GM12878 (cell line): ENCODE measurements around the gene CAPN15. TPM values are rescaled to one million over a fixed set of nuclear protein-coding genes. Genes with fewer than 3 reads are reported as not detected.
A peak's percentile ranks its signal among the peaks of the same experiment; 100 is the strongest.

ENCODE experiments used
- ATAC-seq: fragments of 200-7000 bp; cut with Tn5 transposase; 3 replicates; pipeline ENCODE4 v1.9.1; 2020; ENCODE audit warnings: mild to moderate bottlenecking, moderate library complexity
- BruUV-seq: library from RNA; stranded (reverse); fragments of 400-500 nt; replicated peaks from 2 replicates; lab custom pipeline; 2021; lab: Mats Ljungman, UMichigan
- CTCF ChIA-PET: fragments of 300-600 bp; sonication (Branson Sonifier 250); formaldehyde crosslinking; extraction: SDS; loops from one replicate; lab custom pipeline; 2021; ENCODE audit warnings: inconsistent platforms; lab: Yijun Ruan, JAX
- POLR2A ChIA-PET: fragments of 350-600 bp; formaldehyde crosslinking; extraction: SDS; loops from one replicate; lab custom pipeline; 2021; ENCODE audit warnings: inconsistent platforms; lab: Charles Lee
- RAD21 ChIA-PET: fragments of 300-600 bp; sonication (Branson Sonifier 250); formaldehyde crosslinking; loops from one replicate; lab custom pipeline; 2023; ENCODE audit warnings: antibody characterized with exemption; ENCODE audit not compliant: unreplicated experiment; lab: Charles Lee
- SMC1A ChIA-PET: fragments of 300-600 bp; sonication (Branson Sonifier 250); formaldehyde crosslinking; loops from one replicate; lab custom pipeline; 2023; ENCODE audit not compliant: unreplicated experiment, uncharacterized antibody; lab: Charles Lee
- DNase-seq: peaks from one replicate; pipeline ENCODE4 v3.0.0-alpha.2; 2011; ENCODE audit warnings: low read depth, low spot score
- FAIRE-seq: peaks from 3 replicates; lab custom pipeline; 2011; peaks lifted over from hg19 to GRCh38; lab: Jason Lieb, UNC
- H2AFZ ChIP-seq: 2 replicates; pipeline ENCODE4 v1.6.0; 2011; ENCODE audit warnings: low read depth, low read length, control low read depth; ENCODE audit not compliant: control insufficient read depth
- H3K27ac ChIP-seq: 2 replicates; pipeline ENCODE4 v1.5.1; 2011; ENCODE audit warnings: control low read depth; ENCODE audit not compliant: control insufficient read depth, insufficient read depth
- H3K27me3 ChIP-seq, 2 experiments: replicated peaks in 1 of 2; 2 replicates each; pipeline versions ENCODE4 v1.6.0 to v1.6.1; 2011; ENCODE audit warnings: low read length in 1 of 2; ENCODE audit not compliant: control insufficient read depth in 2 of 2, insufficient read depth in 2 of 2
- H3K36me3 ChIP-seq, 2 experiments: 2 replicates each; pipeline ENCODE4 v1.5.1; 2011; ENCODE audit warnings: low read length in 1 of 2; ENCODE audit not compliant: control insufficient read depth in 2 of 2, insufficient read depth in 2 of 2
- H3K4me1 ChIP-seq: 2 replicates; pipeline ENCODE4 v1.6.1; 2011; ENCODE audit warnings: mild to moderate bottlenecking, low read length, moderate library complexity, mixed read lengths; ENCODE audit not compliant: control insufficient read depth, insufficient read depth
- H3K4me2 ChIP-seq: 2 replicates; pipeline ENCODE4 v1.6.0; 2011; ENCODE audit warnings: control low read depth; ENCODE audit not compliant: control insufficient read depth, insufficient read depth
- H3K4me3 ChIP-seq: fragments of 200-600 bp; sonication (generic); 2 replicates; pipeline ENCODE4 v1.5.1; 2016
- H3K79me2 ChIP-seq: 2 replicates; pipeline ENCODE4 v1.6.0; 2011; ENCODE audit warnings: low read length; ENCODE audit not compliant: control insufficient read depth, insufficient read depth
- H3K9ac ChIP-seq: 2 replicates; pipeline ENCODE4 v1.8.0; 2011; ENCODE audit warnings: low read length, control low read depth, mixed read lengths; ENCODE audit not compliant: control insufficient read depth, insufficient read depth
- H3K9me3 ChIP-seq: replicated peaks from 3 replicates; pipeline ENCODE4 v1.5.1; 2011; ENCODE audit warnings: mild to moderate bottlenecking, low read length; ENCODE audit not compliant: control insufficient read depth, insufficient read depth
- H4K20me1 ChIP-seq: 2 replicates; pipeline ENCODE4 v1.6.0; 2011; ENCODE audit not compliant: control insufficient read depth, insufficient read depth
- ATF3 ChIP-seq: IDR thresholded peaks from 2 replicates; pipeline ENCODE4 v1.6.1; 2011; ENCODE audit warnings: low read depth, mild to moderate bottlenecking, low read length, moderate library complexity, borderline replicate concordance; ENCODE audit errors: extremely low read depth
- BCLAF1 ChIP-seq: fragments of 450-650 bp; IDR thresholded peaks from 2 replicates; pipeline ENCODE4 v1.6.1; 2017; ENCODE audit warnings: antibody characterized with exemption, mild to moderate bottlenecking, moderate library complexity
- CHD4 ChIP-seq: fragments of 200-600 bp; sonication (generic); IDR thresholded peaks from 2 replicates; pipeline ENCODE4 v1.6.1; 2016; ENCODE audit warnings: mild to moderate bottlenecking
- PAX8 ChIP-seq: fragments of 450-650 bp; IDR thresholded peaks from 2 replicates; pipeline ENCODE4 v1.6.1; 2017; ENCODE audit warnings: mild to moderate bottlenecking, moderate library complexity
- PKNOX1 ChIP-seq: fragments of 450-650 bp; IDR thresholded peaks from 2 replicates; pipeline ENCODE4 v1.6.1; 2016; ENCODE audit warnings: mild to moderate bottlenecking
- RB1 ChIP-seq: fragments of 450-650 bp; formaldehyde crosslinking; IDR thresholded peaks from 2 replicates; pipeline ENCODE4 v1.6.1; 2017; ENCODE audit warnings: mild to moderate bottlenecking, borderline replicate concordance
- RFX5 ChIP-seq: IDR thresholded peaks from 2 replicates; pipeline ENCODE4 v1.6.1; 2011; ENCODE audit warnings: low read depth, low read length, improper control_type of control experiment
- ZNF622 ChIP-seq: fragments of 450-650 bp; IDR thresholded peaks from 2 replicates; pipeline ENCODE4 v1.6.1; 2017; ENCODE audit warnings: mild to moderate bottlenecking, inconsistent platforms
- WGBS: methylation state at CpG from one replicate; pipeline ENCODE4 v1.1.6; 2016; ENCODE audit warnings: low lambda C conversion rate; ENCODE audit not compliant: insufficient replicate concordance, insufficient coverage; ENCODE audit errors: missing lambda C conversion rate; 5-methylcytosine and 5-hydroxymethylcytosine counted together
- in situ Hi-C: fragments of 300-500 bp; cut with MboI; formaldehyde crosslinking; loops from 9 replicates; pipeline ENCODE4 v1.14.3; 2018; ENCODE audit warnings: mixed read lengths
- intact Hi-C: fragments of 100-400 bp; cut with micrococcal nuclease; formaldehyde crosslinking; loops from one replicate; pipeline ENCODE4 v1.14.2; 2022; ENCODE audit not compliant: unreplicated experiment
- polyA plus RNA-seq, 11 experiments: library from polyadenylated mRNA; depleted of rRNA in 4 of 11; unstranded in 6 of 11; stranded (reverse) in 5 of 11; fragments of >200 nt; fragmentation: Nextera tagmentation in 4 of 11; fragmentation: Illumina TruSeq in 1 of 11; extraction: Ambion mirVana in 4 of 11; extraction: Trizol in 1 of 11; gene quantifications; 1 replicate in 1 of 11; 2 replicates in 10 of 11; pipeline versions ENCODE4 v1.2.1 to v1.2.3, GENCODE V29; 2011 to 2016; ENCODE audit warnings: inconsistent platforms in 2 of 11, missing spikeins in 2 of 11, low read depth in 1 of 11
- total RNA-seq, 4 experiments: library from RNA; depleted of rRNA in 3 of 4; stranded (reverse); fragments of >200 nt in 3 of 4; fragmentation: Illumina TruSeq in 1 of 4; extraction: Trizol in 1 of 4; gene quantifications; 2 replicates each; pipeline versions ENCODE4 v1.2.1 to v1.2.3, GENCODE V29; 2013 to 2021

CAPN15 gene
- total and polyA plus RNA-seq, 10 of the 15 experiments (the other 5 are each of a cell fraction or from before 2014, with no cell fraction given) = 0.40 to 78.5 (median 8.3) TPM

GRCh38 chr16:558298-559020 is 30.9 kb downstream of the CAPN15 start:
- Histone ChIP-seq H3K27ac (no peak overlapping the region), H3K9ac (no peak overlapping the region), H3K4me1 (no peaks in the 10 kb centered on the region), H4K20me1 (no peaks in the 10 kb centered on the region), H3K4me2 (no peak overlapping the region), H3K9me3 (no peaks in the 10 kb centered on the region), H2AFZ (no peak overlapping the region), H3K4me3 (no peak overlapping the region), H3K79me2 (no peaks in the 10 kb centered on the region), H3K27me3 (peaks cover 4 to 9% of the 10 kb centered on the region in 2 experiments; a peak in 3 of 4 replicates), H3K36me3 (no peaks in the 10 kb centered on the region; a peak in 1 of 4 replicates)
- 14% methylated on average over 22 of the region's 22 CpGs for WGBS
- POLR2A ChIA-PET = interaction anchor here (0.6 kb wide), 1 partner anchor 442 kb away, joined by 3 read pairs; no protein-coding TSS in a partner anchor
- SMC1A ChIA-PET = no interaction called here
- no TSS peak for BruUV-seq
- RAD21 ChIA-PET = no interaction called here
- CTCF ChIA-PET = no interaction called here
- no peak for DNase-seq
- intact Hi-C loops = no loop called here
- in situ Hi-C loops = no loop called here
- no peak for TF ChIP-seq RB1
- TF ChIP-seq ATF3 = no peak
- no peak for TF ChIP-seq CHD4
- FAIRE-seq = no peak
- ATAC-seq = peak; percentile 9; the same call in 1 of the 3 replicates

GRCh38 chr16:559021-559380 is 31.5 kb downstream of the CAPN15 start:
- Histone ChIP-seq H2AFZ (no peak overlapping the region), H3K4me2 (no peak overlapping the region), H3K36me3 (no peaks in the 10 kb centered on the region), H3K4me3 (no peak overlapping the region), H3K9ac (no peak overlapping the region), H3K79me2 (no peaks in the 10 kb centered on the region), H3K27ac (no peak overlapping the region), H3K9me3 (no peaks in the 10 kb centered on the region), H4K20me1 (no peaks in the 10 kb centered on the region), H3K27me3 (peaks cover 4 to 9% of the 10 kb centered on the region in 2 experiments; a peak in 3 of 4 replicates), H3K4me1 (no peaks in the 10 kb centered on the region)
- ChIA-PET POLR2A (interaction anchor here (0.6 kb wide), 1 partner anchor 442 kb away, joined by 3 read pairs; no protein-coding TSS in a partner anchor), SMC1A (no interaction called here), CTCF (no interaction called here), RAD21 (no interaction called here)
- BruUV-seq = no TSS peak
- DNase-seq = no peak
- no peak for FAIRE-seq
- intact Hi-C loops (no loop called here), in situ Hi-C loops (no loop called here)
- 41% methylated on average over 12 of the region's 15 CpGs for WGBS
- no peak for ATAC-seq
- TF ChIP-seq RFX5 (no peak), BCLAF1 (no peak), PKNOX1 (no peak), ZNF622 (no peak), PAX8 (no peak)
